ENCODE measurements around the gene MUC13.

DNA sequence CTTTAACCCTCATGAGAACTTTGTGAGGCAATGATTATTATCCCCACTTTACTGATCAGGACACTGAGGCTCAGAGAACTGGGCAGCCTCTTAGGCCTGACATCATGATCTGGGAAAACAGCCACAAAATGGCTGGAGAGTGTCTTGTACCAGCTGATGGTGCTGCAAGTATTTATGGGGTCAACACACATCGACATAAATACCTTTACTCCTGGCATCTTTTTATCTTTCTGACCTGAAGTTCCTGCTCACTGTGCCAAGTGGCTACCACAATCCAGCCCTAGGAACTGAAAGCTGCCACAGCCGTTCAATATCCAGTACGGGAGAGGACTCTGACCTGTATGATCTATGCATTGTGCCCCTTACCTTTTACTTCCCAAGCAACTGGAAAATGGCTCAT is 29.2 kb upstream of the MUC13 start:
- TF ChIP-seq, protein P1, sequence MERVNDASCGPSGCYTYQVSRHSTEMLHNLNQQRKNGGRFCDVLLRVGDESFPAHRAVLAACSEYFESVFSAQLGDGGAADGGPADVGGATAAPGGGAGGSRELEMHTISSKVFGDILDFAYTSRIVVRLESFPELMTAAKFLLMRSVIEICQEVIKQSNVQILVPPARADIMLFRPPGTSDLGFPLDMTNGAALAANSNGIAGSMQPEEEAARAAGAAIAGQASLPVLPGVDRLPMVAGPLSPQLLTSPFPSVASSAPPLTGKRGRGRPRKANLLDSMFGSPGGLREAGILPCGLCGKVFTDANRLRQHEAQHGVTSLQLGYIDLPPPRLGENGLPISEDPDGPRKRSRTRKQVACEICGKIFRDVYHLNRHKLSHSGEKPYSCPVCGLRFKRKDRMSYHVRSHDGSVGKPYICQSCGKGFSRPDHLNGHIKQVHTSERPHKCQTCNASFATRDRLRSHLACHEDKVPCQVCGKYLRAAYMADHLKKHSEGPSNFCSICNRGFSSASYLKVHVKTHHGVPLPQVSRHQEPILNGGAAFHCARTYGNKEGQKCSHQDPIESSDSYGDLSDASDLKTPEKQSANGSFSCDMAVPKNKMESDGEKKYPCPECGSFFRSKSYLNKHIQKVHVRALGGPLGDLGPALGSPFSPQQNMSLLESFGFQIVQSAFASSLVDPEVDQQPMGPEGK (CRISPR knock-in tag; IDR thresholded peaks at IDR 0.05; ENCODE audit: borderline replicate concordance), result no peak
- TF ChIP-seq ZNF70 (CRISPR knock-in tag; IDR thresholded peaks at IDR 0.05) (no peak), TOX (CRISPR knock-in tag; IDR thresholded peaks at IDR 0.05; ENCODE audit: borderline replicate concordance) (no peak), ZC3H10 (CRISPR knock-in tag; IDR thresholded peaks at IDR 0.05) (no peak), BACH2 (CRISPR knock-in tag; IDR thresholded peaks at IDR 0.05; ENCODE audit: borderline replicate concordance) (no peak), ZNF8 (CRISPR knock-in tag; IDR thresholded peaks at IDR 0.05) (no peak), TCF4 (CRISPR knock-in tag; IDR thresholded peaks at IDR 0.05; ENCODE audit: borderline replicate concordance) (no peak), OSR1 (CRISPR knock-in tag; IDR thresholded peaks at IDR 0.05) (no peak), ZFP30 (CRISPR knock-in tag; IDR thresholded peaks at IDR 0.05) (no peak), ZNF565 (CRISPR knock-in tag; conservative IDR thresholded peaks at IDR 0.05; ENCODE audit: low read depth) (no peak)
- TF ChIP-seq, protein P2, sequence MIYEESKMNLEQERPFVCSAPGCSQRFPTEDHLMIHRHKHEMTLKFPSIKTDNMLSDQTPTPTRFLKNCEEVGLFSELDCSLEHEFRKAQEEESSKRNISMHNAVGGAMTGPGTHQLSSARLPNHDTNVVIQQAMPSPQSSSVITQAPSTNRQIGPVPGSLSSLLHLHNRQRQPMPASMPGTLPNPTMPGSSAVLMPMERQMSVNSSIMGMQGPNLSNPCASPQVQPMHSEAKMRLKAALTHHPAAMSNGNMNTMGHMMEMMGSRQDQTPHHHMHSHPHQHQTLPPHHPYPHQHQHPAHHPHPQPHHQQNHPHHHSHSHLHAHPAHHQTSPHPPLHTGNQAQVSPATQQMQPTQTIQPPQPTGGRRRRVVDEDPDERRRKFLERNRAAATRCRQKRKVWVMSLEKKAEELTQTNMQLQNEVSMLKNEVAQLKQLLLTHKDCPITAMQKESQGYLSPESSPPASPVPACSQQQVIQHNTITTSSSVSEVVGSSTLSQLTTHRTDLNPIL (CRISPR knock-in tag; IDR thresholded peaks at IDR 0.05; ENCODE audit: low read depth), result no peak
- TF ChIP-seq, protein P3, sequence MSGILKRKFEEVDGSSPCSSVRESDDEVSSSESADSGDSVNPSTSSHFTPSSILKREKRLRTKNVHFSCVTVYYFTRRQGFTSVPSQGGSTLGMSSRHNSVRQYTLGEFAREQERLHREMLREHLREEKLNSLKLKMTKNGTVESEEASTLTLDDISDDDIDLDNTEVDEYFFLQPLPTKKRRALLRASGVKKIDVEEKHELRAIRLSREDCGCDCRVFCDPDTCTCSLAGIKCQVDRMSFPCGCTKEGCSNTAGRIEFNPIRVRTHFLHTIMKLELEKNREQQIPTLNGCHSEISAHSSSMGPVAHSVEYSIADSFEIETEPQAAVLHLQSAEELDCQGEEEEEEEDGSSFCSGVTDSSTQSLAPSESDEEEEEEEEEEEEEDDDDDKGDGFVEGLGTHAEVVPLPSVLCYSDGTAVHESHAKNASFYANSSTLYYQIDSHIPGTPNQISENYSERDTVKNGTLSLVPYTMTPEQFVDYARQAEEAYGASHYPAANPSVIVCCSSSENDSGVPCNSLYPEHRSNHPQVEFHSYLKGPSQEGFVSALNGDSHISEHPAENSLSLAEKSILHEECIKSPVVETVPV (CRISPR knock-in tag; IDR thresholded peaks at IDR 0.05), result no peak
- TF ChIP-seq, protein P4, sequence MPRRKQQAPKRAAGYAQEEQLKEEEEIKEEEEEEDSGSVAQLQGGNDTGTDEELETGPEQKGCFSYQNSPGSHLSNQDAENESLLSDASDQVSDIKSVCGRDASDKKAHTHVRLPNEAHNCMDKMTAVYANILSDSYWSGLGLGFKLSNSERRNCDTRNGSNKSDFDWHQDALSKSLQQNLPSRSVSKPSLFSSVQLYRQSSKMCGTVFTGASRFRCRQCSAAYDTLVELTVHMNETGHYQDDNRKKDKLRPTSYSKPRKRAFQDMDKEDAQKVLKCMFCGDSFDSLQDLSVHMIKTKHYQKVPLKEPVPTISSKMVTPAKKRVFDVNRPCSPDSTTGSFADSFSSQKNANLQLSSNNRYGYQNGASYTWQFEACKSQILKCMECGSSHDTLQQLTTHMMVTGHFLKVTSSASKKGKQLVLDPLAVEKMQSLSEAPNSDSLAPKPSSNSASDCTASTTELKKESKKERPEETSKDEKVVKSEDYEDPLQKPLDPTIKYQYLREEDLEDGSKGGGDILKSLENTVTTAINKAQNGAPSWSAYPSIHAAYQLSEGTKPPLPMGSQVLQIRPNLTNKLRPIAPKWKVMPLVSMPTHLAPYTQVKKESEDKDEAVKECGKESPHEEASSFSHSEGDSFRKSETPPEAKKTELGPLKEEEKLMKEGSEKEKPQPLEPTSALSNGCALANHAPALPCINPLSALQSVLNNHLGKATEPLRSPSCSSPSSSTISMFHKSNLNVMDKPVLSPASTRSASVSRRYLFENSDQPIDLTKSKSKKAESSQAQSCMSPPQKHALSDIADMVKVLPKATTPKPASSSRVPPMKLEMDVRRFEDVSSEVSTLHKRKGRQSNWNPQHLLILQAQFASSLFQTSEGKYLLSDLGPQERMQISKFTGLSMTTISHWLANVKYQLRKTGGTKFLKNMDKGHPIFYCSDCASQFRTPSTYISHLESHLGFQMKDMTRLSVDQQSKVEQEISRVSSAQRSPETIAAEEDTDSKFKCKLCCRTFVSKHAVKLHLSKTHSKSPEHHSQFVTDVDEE (CRISPR knock-in tag; IDR thresholded peaks at IDR 0.05), result no peak
